GM12873 (cell line): Measurements from ENCODE around the gene LSP1.

Experiments used
- CTCF ChIP-seq: IDR thresholded peaks from 2 replicates; pipeline ENCODE4 v1.5.1; 2012; ENCODE audit warnings: low read depth, mild to moderate bottlenecking, moderate library complexity, low read length, control low read depth; ENCODE audit not compliant: insufficient read depth; ENCODE audit errors: missing control alignments

The LSP1 gene

GRCh38 chr11:1814691-1815090, 38.2 kb upstream of the LSP1 start:
- no peak for TF ChIP-seq CTCF

- no peak for TF ChIP-seq CTCF
Measured at GRCh38 chr11:1815311-1815710, 37.6 kb upstream of the LSP1 start.

- TF ChIP-seq CTCF = no peak
Measured at GRCh38 chr11:1815751-1816150, 37.1 kb upstream of the LSP1 start.

- TF ChIP-seq CTCF = no peak
Measured at GRCh38 chr11:1817000-1817399, 35.9 kb upstream of the LSP1 start.

- no peak for TF ChIP-seq CTCF
Measured at GRCh38 chr11:1817511-1817910, 35.4 kb upstream of the LSP1 start.

GRCh38 chr11:1819074-1819473, 33.8 kb upstream of the LSP1 start:
- TF ChIP-seq CTCF = no peak

GRCh38 chr11:1820463-1821325, 32.2 kb upstream of the LSP1 start:
- TF ChIP-seq CTCF = no peak
